Hepatic stellate cell (primary cell): ENCODE measurements around the gene USP49.
A peak's percentile ranks its signal among the peaks of the same experiment; 100 is the strongest.

Experiments used
- DNase-seq: peaks from one replicate; pipeline ENCODE4 v3.0.0; 2011; ENCODE audit warnings: low spot score

The USP49 gene

GRCh38 chr6:41929924-41930323, 34.7 kb upstream of the USP49 start:
- DNase-seq: no peak

- DNase-seq: no peak
Observed at GRCh38 chr6:41927253-41927652, 32.1 kb upstream of the USP49 start.

- no peak for DNase-seq
Observed at GRCh38 chr6:41922154-41922553, 27.0 kb upstream of the USP49 start.

- DNase-seq: peak; percentile 50
Observed at GRCh38 chr6:41921712-41921998, 26.5 kb upstream of the USP49 start.

GRCh38 chr6:41920921-41921711, 25.9 kb upstream of the USP49 start, which contains the start of the genes BYSL and MED20:
BYSL (plus strand) TSS chr6:41921499; CDS start chr6:41921563, 64 bp downstream.
MED20 (minus strand) TSS chr6:41921139; CDS start chr6:41921018, 121 bp downstream.
- DNase-seq: peak; percentile 96

- peak; percentile 88 for DNase-seq
Observed at GRCh38 chr6:41917528-41917927, 22.4 kb upstream of the USP49 start.

- DNase-seq: no peak
Observed at GRCh38 chr6:41914869-41915530, 19.8 kb upstream of the USP49 start.

- no peak for DNase-seq
Observed at GRCh38 chr6:41914343-41914742, 19.2 kb upstream of the USP49 start.

GRCh38 chr6:41909727-41910126, 14.6 kb upstream of the USP49 start:
- DNase-seq: no peak

GRCh38 chr6:41901882-41902519, 6.8 kb upstream of the USP49 start:
- DNase-seq: no peak

- DNase-seq: no peak
Observed at GRCh38 chr6:41900861-41901260, 5.7 kb upstream of the USP49 start.

- DNase-seq: no peak
Observed at GRCh38 chr6:41896281-41896680, 1.1 kb upstream of the USP49 start.

GRCh38 chr6:41894366-41895299, 542 bp downstream of the USP49 start:
- no peak for DNase-seq

GRCh38 chr6:41892921-41893564, 2.1 kb downstream of the USP49 start:
- DNase-seq: no peak

GRCh38 chr6:41887331-41887751, 7.8 kb downstream of the USP49 start:
- no peak for DNase-seq

- no peak for DNase-seq
Observed at GRCh38 chr6:41885930-41886329, 9.2 kb downstream of the USP49 start.

GRCh38 chr6:41884957-41885356, 10.2 kb downstream of the USP49 start:
- DNase-seq: no peak

GRCh38 chr6:41881506-41881905, 13.7 kb downstream of the USP49 start:
- no peak for DNase-seq

- DNase-seq: no peak
Observed at GRCh38 chr6:41878961-41879405, 16.2 kb downstream of the USP49 start.

GRCh38 chr6:41878246-41878645, 16.9 kb downstream of the USP49 start:
- peak; percentile 34 for DNase-seq

GRCh38 chr6:41877051-41877680, 18.0 kb downstream of the USP49 start:
- no peak for DNase-seq
